ENCODE data around the gene FAM118A.
"Not testable (repeated sequence)": the region's sequence is repeated elsewhere in the genome, so short reads cannot be mapped to it uniquely, and the experiment has no call there.

FAM118A gene

GRCh38 chr22:45290410-45290936, 19.3 kb upstream of the FAM118A start:
- Histone ChIP-seq H3K27me3 (ENCODE audit: control insufficient read depth, insufficient read depth, low read length) (no peaks in the 10 kb centered on the region), H3K27ac (ENCODE audit: low read depth, low read length) (no peak overlapping the region)

GRCh38 chr22:45291061-45291930, 18.4 kb upstream of the FAM118A start:
- H3K27ac ChIP-seq (ENCODE audit: low read depth, low read length), result no peak overlapping the region
- H3K4me3 ChIP-seq (ENCODE audit: low read length), result no peak overlapping the region
- H3K36me3 ChIP-seq (ENCODE audit: control insufficient read depth, insufficient read depth, low read length), result no peaks in the 10 kb centered on the region
- no peak overlapping the region for H3K9ac ChIP-seq (ENCODE audit: low read length)
- no peaks in the 10 kb centered on the region for H3K4me1 ChIP-seq (ENCODE audit: control insufficient read depth, insufficient read depth, low read length)
- H3K27me3 ChIP-seq (ENCODE audit: control insufficient read depth, insufficient read depth, low read length), result no peaks in the 10 kb centered on the region

More at GRCh38 chr22:45290410-45290936, 19.3 kb upstream of the FAM118A start:
- H3K4me3 ChIP-seq (ENCODE audit: low read length), result no peak overlapping the region
- no peaks in the 10 kb centered on the region for H3K36me3 ChIP-seq (ENCODE audit: control insufficient read depth, insufficient read depth, low read length)
- H3K9ac ChIP-seq (ENCODE audit: low read length), result no peak overlapping the region
- no peaks in the 10 kb centered on the region for H3K4me1 ChIP-seq (ENCODE audit: control insufficient read depth, insufficient read depth, low read length)

GRCh38 chr22:45291931-45292290, 17.8 kb upstream of the FAM118A start:
- no peak overlapping the region for H3K4me3 ChIP-seq (ENCODE audit: low read length)
- H3K27ac ChIP-seq (ENCODE audit: low read depth, low read length), result no peak overlapping the region
- no peak overlapping the region for H3K9ac ChIP-seq (ENCODE audit: low read length)
- no peaks in the 10 kb centered on the region for H3K36me3 ChIP-seq (ENCODE audit: control insufficient read depth, insufficient read depth, low read length)
- no peaks in the 10 kb centered on the region for H3K27me3 ChIP-seq (ENCODE audit: control insufficient read depth, insufficient read depth, low read length)
- no peaks in the 10 kb centered on the region for H3K4me1 ChIP-seq (ENCODE audit: control insufficient read depth, insufficient read depth, low read length)

GRCh38 chr22:45292731-45293442, 16.8 kb upstream of the FAM118A start:
- Histone ChIP-seq H3K9ac (ENCODE audit: low read length) (no peak overlapping the region), H3K27ac (ENCODE audit: low read depth, low read length) (no peak overlapping the region), H3K4me3 (ENCODE audit: low read length) (no peak overlapping the region), H3K36me3 (ENCODE audit: control insufficient read depth, insufficient read depth, low read length) (no peaks in the 10 kb centered on the region), H3K27me3 (ENCODE audit: control insufficient read depth, insufficient read depth, low read length) (no peaks in the 10 kb centered on the region), H3K4me1 (ENCODE audit: control insufficient read depth, insufficient read depth, low read length) (no peaks in the 10 kb centered on the region)

GRCh38 chr22:45294030-45294429, 15.7 kb upstream of the FAM118A start:
- H3K4me1 ChIP-seq (ENCODE audit: control insufficient read depth, insufficient read depth, low read length), result no peaks in the 10 kb centered on the region
- H3K36me3 ChIP-seq (ENCODE audit: control insufficient read depth, insufficient read depth, low read length), result no peaks in the 10 kb centered on the region
- H3K27ac ChIP-seq (ENCODE audit: low read depth, low read length), result no peak overlapping the region
- H3K4me3 ChIP-seq (ENCODE audit: low read length), result no peak overlapping the region
- no peaks in the 10 kb centered on the region for H3K27me3 ChIP-seq (ENCODE audit: control insufficient read depth, insufficient read depth, low read length)
- no peak overlapping the region for H3K9ac ChIP-seq (ENCODE audit: low read length)

GRCh38 chr22:45295004-45295403, 14.7 kb upstream of the FAM118A start:
- not testable (repeated sequence) for H3K4me3 ChIP-seq (ENCODE audit: low read length); H3K4me1 ChIP-seq (ENCODE audit: control insufficient read depth, insufficient read depth, low read length); H3K27me3 ChIP-seq (ENCODE audit: control insufficient read depth, insufficient read depth, low read length); H3K9ac ChIP-seq (ENCODE audit: low read length); H3K27ac ChIP-seq (ENCODE audit: low read depth, low read length); H3K36me3 ChIP-seq (ENCODE audit: control insufficient read depth, insufficient read depth, low read length)

- Histone ChIP-seq H3K27ac (ENCODE audit: low read depth, low read length) (no peak overlapping the region), H3K4me3 (ENCODE audit: low read length) (no peak overlapping the region), H3K9ac (ENCODE audit: low read length) (no peak overlapping the region), H3K4me1 (ENCODE audit: control insufficient read depth, insufficient read depth, low read length) (no peaks in the 10 kb centered on the region), H3K36me3 (ENCODE audit: control insufficient read depth, insufficient read depth, low read length) (no peaks in the 10 kb centered on the region), H3K27me3 (ENCODE audit: control insufficient read depth, insufficient read depth, low read length) (no peaks in the 10 kb centered on the region)
These were observed 14.2 kb upstream of the FAM118A start for GRCh38 chr22:45295492-45295891.

GRCh38 chr22:45296628-45297297, 13.0 kb upstream of the FAM118A start:
- Histone ChIP-seq H3K4me3 (ENCODE audit: low read length) (no peak overlapping the region), H3K27me3 (ENCODE audit: control insufficient read depth, insufficient read depth, low read length) (no peaks in the 10 kb centered on the region), H3K27ac (ENCODE audit: low read depth, low read length) (no peak overlapping the region), H3K36me3 (ENCODE audit: control insufficient read depth, insufficient read depth, low read length) (no peaks in the 10 kb centered on the region), H3K9ac (ENCODE audit: low read length) (no peak overlapping the region), H3K4me1 (ENCODE audit: control insufficient read depth, insufficient read depth, low read length) (no peaks in the 10 kb centered on the region)

GRCh38 chr22:45298934-45299505, 10.7 kb upstream of the FAM118A start:
- no peaks in the 10 kb centered on the region for H3K27me3 ChIP-seq (ENCODE audit: control insufficient read depth, insufficient read depth, low read length)
- H3K4me1 ChIP-seq (ENCODE audit: control insufficient read depth, insufficient read depth, low read length), result no peaks in the 10 kb centered on the region
- H3K9ac ChIP-seq (ENCODE audit: low read length), result no peak overlapping the region
- H3K36me3 ChIP-seq (ENCODE audit: control insufficient read depth, insufficient read depth, low read length), result no peaks in the 10 kb centered on the region
- H3K27ac ChIP-seq (ENCODE audit: low read depth, low read length), result no peak overlapping the region
- no peak overlapping the region for H3K4me3 ChIP-seq (ENCODE audit: low read length)

- Histone ChIP-seq H3K4me1 (ENCODE audit: control insufficient read depth, insufficient read depth, low read length) (no peaks in the 10 kb centered on the region), H3K9ac (ENCODE audit: low read length) (no peak overlapping the region), H3K27ac (ENCODE audit: low read depth, low read length) (no peak overlapping the region), H3K36me3 (ENCODE audit: control insufficient read depth, insufficient read depth, low read length) (no peaks in the 10 kb centered on the region), H3K4me3 (ENCODE audit: low read length) (no peak overlapping the region), H3K27me3 (ENCODE audit: control insufficient read depth, insufficient read depth, low read length) (no peaks in the 10 kb centered on the region)
These were observed 7.0 kb upstream of the FAM118A start for GRCh38 chr22:45302751-45303150.

GRCh38 chr22:45303181-45303580, 6.6 kb upstream of the FAM118A start:
- Histone ChIP-seq H3K4me3 (ENCODE audit: low read length) (no peak overlapping the region), H3K27ac (ENCODE audit: low read depth, low read length) (no peak overlapping the region), H3K27me3 (ENCODE audit: control insufficient read depth, insufficient read depth, low read length) (no peaks in the 10 kb centered on the region), H3K36me3 (ENCODE audit: control insufficient read depth, insufficient read depth, low read length) (no peaks in the 10 kb centered on the region), H3K9ac (ENCODE audit: low read length) (no peak overlapping the region), H3K4me1 (ENCODE audit: control insufficient read depth, insufficient read depth, low read length) (no peaks in the 10 kb centered on the region)

GRCh38 chr22:45304971-45305370, 4.8 kb upstream of the FAM118A start:
- no peak overlapping the region for H3K27ac ChIP-seq (ENCODE audit: low read depth, low read length)
- H3K36me3 ChIP-seq (ENCODE audit: control insufficient read depth, insufficient read depth, low read length), result no peaks in the 10 kb centered on the region
- H3K4me3 ChIP-seq (ENCODE audit: low read length), result no peak overlapping the region
- no peaks in the 10 kb centered on the region for H3K27me3 ChIP-seq (ENCODE audit: control insufficient read depth, insufficient read depth, low read length)
- no peaks in the 10 kb centered on the region for H3K4me1 ChIP-seq (ENCODE audit: control insufficient read depth, insufficient read depth, low read length)
- H3K9ac ChIP-seq (ENCODE audit: low read length), result no peak overlapping the region

All from rectal smooth muscle tissue (tissue), 1 donor.